ENCODE results near the gene TMEM35B.

GRCh38 chr1:34965597-34965996, 19.6 kb downstream of the TMEM35B start:
- TF ChIP-seq PRDM10 (IDR thresholded peaks at IDR 0.05; ENCODE audit: partially characterized antibody) (no peak), CBX1 (IDR thresholded peaks at IDR 0.05; ENCODE audit: low read depth) (no peak), ZBTB49 (CRISPR knock-in tag; IDR thresholded peaks at IDR 0.05; ENCODE audit: borderline replicate concordance) (no peak), ATF3 (IDR thresholded peaks at IDR 0.05) (no peak), ATF3 (CRISPR knock-in tag; conservative IDR thresholded peaks at IDR 0.05) (no peak)
